Glutamatergic neuron (in vitro differentiated cells): ENCODE results near the gene JAZF1. TPM values are rescaled to one million over a fixed set of nuclear protein-coding genes. Genes with fewer than 3 reads are reported as not detected.

Source experiments
- DNase-seq: peaks from one replicate; pipeline ENCODE4 v3.0.0; 2022
- H3K27ac Mint-ChIP-seq: one replicate; pipeline ENCODE4 v1.8.0; 2020; ENCODE audit warnings: mild to moderate bottlenecking, mixed read lengths, inconsistent platforms; ENCODE audit not compliant: unreplicated experiment
- H3K27me3 Mint-ChIP-seq: one replicate; pipeline ENCODE4 v1.8.0; 2020; ENCODE audit warnings: mild to moderate bottlenecking, moderate library complexity, mixed read lengths, inconsistent platforms; ENCODE audit not compliant: unreplicated experiment
- H3K36me3 Mint-ChIP-seq: one replicate; pipeline ENCODE4 v1.8.0; 2020; ENCODE audit warnings: mild to moderate bottlenecking, mixed read lengths, inconsistent platforms; ENCODE audit not compliant: unreplicated experiment
- H3K4me1 Mint-ChIP-seq: one replicate; pipeline ENCODE4 v1.8.0; 2020; ENCODE audit warnings: mild to moderate bottlenecking, low read depth, mixed read lengths, inconsistent platforms; ENCODE audit not compliant: unreplicated experiment
- H3K4me3 Mint-ChIP-seq: one replicate; pipeline ENCODE4 v1.8.0; 2020; ENCODE audit warnings: mild to moderate bottlenecking, mixed read lengths, inconsistent platforms; ENCODE audit not compliant: unreplicated experiment
- H3K9me3 Mint-ChIP-seq: one replicate; pipeline ENCODE4 v1.8.0; 2020; ENCODE audit warnings: mild to moderate bottlenecking, moderate library complexity, mixed read lengths, inconsistent platforms; ENCODE audit not compliant: unreplicated experiment
- CTCF ChIP-seq: fragments of 200-600 bp; sonication (generic); IDR thresholded peaks from one replicate; pipeline ENCODE4 v1.5.0; 2021; ENCODE audit not compliant: partially characterized antibody, unreplicated experiment
- total RNA-seq: library from RNA; stranded (reverse); fragmentation: NEBNext Ultra II Directional; extraction: Animal tissue kit (Norgen Biotek cat#: 25700); gene quantifications from one replicate; pipeline ENCODE4 v1.2.1, GENCODE V29; 2021; ENCODE audit not compliant: unreplicated experiment

Gene JAZF1
- total RNA-seq, 1 donor from 2014 or later: 14.1 TPM

- H3K4me1 Mint-ChIP-seq: peaks cover 15% of the 10 kb centered on the region
- H3K4me3 Mint-ChIP-seq: no peak overlapping the region
- peaks cover 2% of the 10 kb centered on the region for H3K9me3 Mint-ChIP-seq
- no peak for DNase-seq
- H3K27me3 Mint-ChIP-seq: no peaks in the 10 kb centered on the region
- TF ChIP-seq CTCF: peak; percentile 66
- H3K36me3 Mint-ChIP-seq: no peaks in the 10 kb centered on the region
- H3K27ac Mint-ChIP-seq: no peak overlapping the region
These were observed 259.3 kb downstream of the JAZF1 start for GRCh38 chr7:27921081-27921836.

- Mint-ChIP-seq H3K4me3 (no peak overlapping the region), H3K27ac (no peak overlapping the region), H3K36me3 (no peaks in the 10 kb centered on the region), H3K9me3 (peaks cover 2% of the 10 kb centered on the region), H3K27me3 (no peaks in the 10 kb centered on the region), H3K4me1 (peaks cover 15% of the 10 kb centered on the region)
- no peak for DNase-seq
- no peak for TF ChIP-seq CTCF
These were observed 260.2 kb downstream of the JAZF1 start for GRCh38 chr7:27920281-27920946.

GRCh38 chr7:27918503-27918902 is 262.1 kb downstream of the JAZF1 start:
- no peaks in the 10 kb centered on the region for H3K36me3 Mint-ChIP-seq
- no peak overlapping the region for H3K27ac Mint-ChIP-seq
- no peaks in the 10 kb centered on the region for H3K27me3 Mint-ChIP-seq
- H3K9me3 Mint-ChIP-seq: peaks cover 2% of the 10 kb centered on the region
- peaks cover 12% of the 10 kb centered on the region for H3K4me1 Mint-ChIP-seq
- H3K4me3 Mint-ChIP-seq: no peak overlapping the region
- DNase-seq: no peak
- TF ChIP-seq CTCF: no peak

- Mint-ChIP-seq H3K36me3 (no peaks in the 10 kb centered on the region), H3K4me1 (peaks cover 7% of the 10 kb centered on the region), H3K27ac (peak overlapping the region; percentile 29), H3K9me3 (no peaks in the 10 kb centered on the region), H3K4me3 (no peak overlapping the region), H3K27me3 (no peaks in the 10 kb centered on the region)
- DNase-seq: no peak
- no peak for TF ChIP-seq CTCF
These were observed 262.8 kb downstream of the JAZF1 start for GRCh38 chr7:27917774-27918314.

GRCh38 chr7:27917119-27917518 is 263.5 kb downstream of the JAZF1 start:
- Mint-ChIP-seq H3K9me3 (no peaks in the 10 kb centered on the region), H3K27me3 (no peaks in the 10 kb centered on the region), H3K27ac (no peak overlapping the region), H3K36me3 (no peaks in the 10 kb centered on the region), H3K4me3 (no peak overlapping the region), H3K4me1 (peaks cover 4% of the 10 kb centered on the region)
- DNase-seq: no peak
- no peak for TF ChIP-seq CTCF
